ENCODE measurements around the gene FUOM. TPM values are rescaled to one million over a fixed set of nuclear protein-coding genes. Genes with fewer than 3 reads are reported as not detected.

The FUOM gene
- total and polyA plus RNA-seq, 10 of the 15 experiments (the other 5 are each of a cell fraction or from before 2014, with no cell fraction given), result 1.8 to 41.7 (median 25.6) TPM

- RAD21 ChIA-PET (ENCODE audit: unreplicated experiment), result no interaction called here
These were observed 8.2 kb downstream of the FUOM start for GRCh38 chr10:133349577-133350011.

GRCh38 chr10:133349160-133349568 lies 8.7 kb downstream of the FUOM start:
- Histone ChIP-seq H3K36me3 (ENCODE audit: control insufficient read depth in 2 of 2, insufficient read depth in 2 of 2, low read length in 1 of 2) (no peaks in the 10 kb centered on the region), H3K4me1 (ENCODE audit: control insufficient read depth, insufficient read depth, low read length) (no peaks in the 10 kb centered on the region), H3K79me2 (ENCODE audit: control insufficient read depth, insufficient read depth, low read length) (no peaks in the 10 kb centered on the region), H3K4me3 (no peak overlapping the region), H3K9ac (ENCODE audit: control insufficient read depth, insufficient read depth, low read length) (no peak overlapping the region), H2AFZ (ENCODE audit: control insufficient read depth, low read depth, low read length) (no peak overlapping the region), H3K4me2 (ENCODE audit: control insufficient read depth, insufficient read depth) (no peak overlapping the region), H3K27ac (ENCODE audit: control insufficient read depth, insufficient read depth) (no peak overlapping the region), H4K20me1 (ENCODE audit: control insufficient read depth, insufficient read depth) (no peaks in the 10 kb centered on the region), H3K9me3 (replicated peaks; ENCODE audit: control insufficient read depth, insufficient read depth, low read length) (no peaks in the 10 kb centered on the region), H3K27me3 (replicated peaks in 1 of 2; ENCODE audit: control insufficient read depth in 2 of 2, insufficient read depth in 2 of 2, low read length in 1 of 2) (no peaks in the 10 kb centered on the region; a peak in 1 of 4 replicates)
- CTCF ChIA-PET, result no interaction called here
- POLR2A ChIA-PET, result no interaction called here
- RAD21 ChIA-PET (ENCODE audit: unreplicated experiment), result no interaction called here
- TF ChIP-seq JUNB (IDR thresholded peaks at IDR 0.05) (no peak), MTA2 (IDR thresholded peaks at IDR 0.05; ENCODE audit: low read depth) (no peak), TARDBP (IDR thresholded peaks at IDR 0.05; ENCODE audit: borderline replicate concordance) (peak; percentile 64), NR2F1 (conservative IDR thresholded peaks at IDR 0.05) (no peak), YBX1 (IDR thresholded peaks at IDR 0.05) (no peak), RELA (IDR thresholded peaks at IDR 0.05; ENCODE audit: borderline replicate concordance, partially characterized antibody) (no peak), POLR2A (IDR thresholded peaks at IDR 0.05; ENCODE audit: low read depth, low read length) (peak; percentile 66), TBL1XR1 (IDR thresholded peaks at IDR 0.05; ENCODE audit: low read depth, low read length) (no peak), ATF7 (IDR thresholded peaks at IDR 0.05; ENCODE audit: low read depth) (no peak), RBBP5 (conservative IDR thresholded peaks at IDR 0.05) (no peak), SIN3A (IDR thresholded peaks at IDR 0.05; ENCODE audit: low read depth, low read length) (no peak), E2F4 (IDR thresholded peaks at IDR 0.05; ENCODE audit: low read depth, low read length) (no peak), BCL3 (IDR thresholded peaks at IDR 0.05; ENCODE audit: borderline replicate concordance, insufficient read depth, low read depth, low read length, poor library complexity, severe bottlenecking) (peak; percentile 8)
- in situ Hi-C loops (cut with MboI) (no loop called here), intact Hi-C loops (cut with micrococcal nuclease; ENCODE audit: unreplicated experiment) (no loop called here)
- 81% methylated on average over 8 of the region's 8 CpGs for WGBS (ENCODE audit: insufficient coverage, insufficient replicate concordance, low lambda C conversion rate, missing lambda C conversion rate)
- SMC1A ChIA-PET (ENCODE audit: uncharacterized antibody, unreplicated experiment), result no interaction called here
- DNase-seq (ENCODE audit: low read depth, low spot score), result no peak
- no peak for ATAC-seq
- no peak for FAIRE-seq
- no TSS peak for BruUV-seq (replicated peaks)

More at GRCh38 chr10:133349577-133350011, 8.2 kb downstream of the FUOM start:
- H3K79me2 ChIP-seq (ENCODE audit: control insufficient read depth, insufficient read depth, low read length), result no peaks in the 10 kb centered on the region
- no peaks in the 10 kb centered on the region; a peak in 1 of 4 replicates for H3K27me3 ChIP-seq (replicated peaks in 1 of 2; ENCODE audit: control insufficient read depth in 2 of 2, insufficient read depth in 2 of 2, low read length in 1 of 2)
- no peak for FAIRE-seq
- no peaks in the 10 kb centered on the region for H3K4me1 ChIP-seq (ENCODE audit: control insufficient read depth, insufficient read depth, low read length)
- no peaks in the 10 kb centered on the region for H3K9me3 ChIP-seq (replicated peaks; ENCODE audit: control insufficient read depth, insufficient read depth, low read length)
- H3K36me3 ChIP-seq (ENCODE audit: control insufficient read depth in 2 of 2, insufficient read depth in 2 of 2, low read length in 1 of 2), result no peaks in the 10 kb centered on the region
- H4K20me1 ChIP-seq (ENCODE audit: control insufficient read depth, insufficient read depth), result no peaks in the 10 kb centered on the region
- no peak for DNase-seq (ENCODE audit: low read depth, low spot score)
- H3K4me2 ChIP-seq (ENCODE audit: control insufficient read depth, insufficient read depth), result no peak overlapping the region
- WGBS (ENCODE audit: insufficient coverage, insufficient replicate concordance, low lambda C conversion rate, missing lambda C conversion rate), result 40% methylated on average over 9 of the region's 9 CpGs
- SMC1A ChIA-PET (ENCODE audit: uncharacterized antibody, unreplicated experiment), result no interaction called here
- TF ChIP-seq HCFC1 (IDR thresholded peaks at IDR 0.05; ENCODE audit: low read length) (no peak), POLR2A (IDR thresholded peaks at IDR 0.05; ENCODE audit: low read depth, low read length) (peak; percentile 26; the same call in 1 of the 2 replicates)
- intact Hi-C loops (cut with micrococcal nuclease; ENCODE audit: unreplicated experiment) (no loop called here), in situ Hi-C loops (cut with MboI) (no loop called here)
- POLR2A ChIA-PET, result no interaction called here
- H3K9ac ChIP-seq (ENCODE audit: control insufficient read depth, insufficient read depth, low read length), result no peak overlapping the region
- no peak overlapping the region for H3K27ac ChIP-seq (ENCODE audit: control insufficient read depth, insufficient read depth)
- no peak overlapping the region for H3K4me3 ChIP-seq
- BruUV-seq (replicated peaks), result no TSS peak
- CTCF ChIA-PET, result no interaction called here
- no peak overlapping the region for H2AFZ ChIP-seq (ENCODE audit: control insufficient read depth, low read depth, low read length)
- no peak for ATAC-seq
